ENCODE data around the gene GTF2E1. TPM values are rescaled to one million over a fixed set of nuclear protein-coding genes. Genes with fewer than 3 reads are reported as not detected.
A peak's percentile ranks its signal among the peaks of the same experiment; 100 is the strongest.

Gene GTF2E1
- polyA plus RNA-seq, 2 of the 4 experiments (the other 2 are of a cell fraction), result 18.6 to 26.8 TPM

GRCh38 chr3:120769436-120769835 lies 26.9 kb downstream of the GTF2E1 start:
- no peak for ATAC-seq
- DNase-seq (ENCODE audit: low read depth in 1 of 2, low spot score in 1 of 2), result no peak
- Histone ChIP-seq H3K4me2 (no peak overlapping the region), H3K4me3 (no peak overlapping the region), H3K4me1 (peaks cover 24% of the 10 kb centered on the region), H3K9me3 (no peaks in the 10 kb centered on the region), H3K27ac (no peak overlapping the region)
- TF ChIP-seq RCOR1 (IDR thresholded peaks at IDR 0.05; ENCODE audit: low read depth, low read length), result no peak
- TF ChIP-seq, protein P1, sequence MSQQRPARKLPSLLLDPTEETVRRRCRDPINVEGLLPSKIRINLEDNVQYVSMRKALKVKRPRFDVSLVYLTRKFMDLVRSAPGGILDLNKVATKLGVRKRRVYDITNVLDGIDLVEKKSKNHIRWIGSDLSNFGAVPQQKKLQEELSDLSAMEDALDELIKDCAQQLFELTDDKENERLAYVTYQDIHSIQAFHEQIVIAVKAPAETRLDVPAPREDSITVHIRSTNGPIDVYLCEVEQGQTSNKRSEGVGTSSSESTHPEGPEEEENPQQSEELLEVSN (IDR thresholded peaks at IDR 0.05; ENCODE audit: borderline replicate concordance, low read depth), result no peak
- FAIRE-seq, result peak; percentile 18
- 91% methylated on average over 2 of the region's 2 CpGs for WGBS (ENCODE audit: missing lambda C conversion rate)
- ChIA-PET POLR2A (no interaction called here), CTCF (interaction anchor here (0.9 kb wide), 1 partner anchor 21 kb away, joined by 3 read pairs; no protein-coding TSS in a partner anchor)

DNA sequence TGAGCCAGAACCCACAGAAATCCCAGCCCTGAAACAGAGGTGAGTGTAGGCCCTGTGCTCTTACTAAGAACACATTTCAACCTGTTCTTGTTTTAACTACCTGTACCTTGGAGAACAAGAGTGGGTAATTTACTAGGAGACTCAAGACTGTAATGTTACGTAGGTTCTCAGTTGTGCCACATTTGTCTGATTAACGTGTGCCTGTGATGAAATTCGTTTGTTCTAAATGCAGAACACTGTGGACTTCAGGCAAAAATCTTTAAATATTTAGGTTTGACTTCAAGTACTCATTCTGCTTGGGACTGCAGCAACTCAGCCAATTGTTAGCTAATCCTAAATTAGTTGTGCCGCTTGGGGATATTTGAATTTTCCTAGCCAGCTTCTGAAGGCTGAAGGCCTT lies 28.3 kb downstream of the GTF2E1 start:
- ChIA-PET CTCF (interaction anchor here (1.2 to 1.3 kb wide), 2 partner anchors 10 to 24 kb away, joined by 3 to 4 read pairs; no protein-coding TSS in a partner anchor), POLR2A (no interaction called here)
- 81% methylated on average over 4 of the region's 4 CpGs for WGBS (ENCODE audit: missing lambda C conversion rate)
- no peak for ATAC-seq
- Histone ChIP-seq H3K4me3 (no peak overlapping the region), H3K9me3 (no peaks in the 10 kb centered on the region), H3K27ac (no peak overlapping the region), H3K4me2 (no peak overlapping the region), H3K4me1 (peaks cover 24% of the 10 kb centered on the region)
- FAIRE-seq, result no peak
- TF ChIP-seq NR3C1 (IDR thresholded peaks at IDR 0.05) (no peak), POLR2A (IDR thresholded peaks at IDR 0.05; ENCODE audit: low read length) (no peak), ZC3H11A (IDR thresholded peaks at IDR 0.05) (no peak), SMC3 (IDR thresholded peaks at IDR 0.05) (no peak), BHLHE40 (IDR thresholded peaks at IDR 0.05; ENCODE audit: low read depth, low read length) (no peak), FOSB (CRISPR knock-in tag; IDR thresholded peaks at IDR 0.05) (no peak), CBX8 (IDR thresholded peaks at IDR 0.05) (no peak), ZNF302 (CRISPR knock-in tag; IDR thresholded peaks at IDR 0.05) (no peak), TFCP2L1 (CRISPR knock-in tag; IDR thresholded peaks at IDR 0.05) (no peak), HOXB13 (CRISPR knock-in tag; IDR thresholded peaks at IDR 0.05; ENCODE audit: low read depth) (no peak), ZFP36 (IDR thresholded peaks at IDR 0.05; ENCODE audit: borderline replicate concordance, partially characterized antibody) (no peak)
- TF ChIP-seq, protein P2, sequence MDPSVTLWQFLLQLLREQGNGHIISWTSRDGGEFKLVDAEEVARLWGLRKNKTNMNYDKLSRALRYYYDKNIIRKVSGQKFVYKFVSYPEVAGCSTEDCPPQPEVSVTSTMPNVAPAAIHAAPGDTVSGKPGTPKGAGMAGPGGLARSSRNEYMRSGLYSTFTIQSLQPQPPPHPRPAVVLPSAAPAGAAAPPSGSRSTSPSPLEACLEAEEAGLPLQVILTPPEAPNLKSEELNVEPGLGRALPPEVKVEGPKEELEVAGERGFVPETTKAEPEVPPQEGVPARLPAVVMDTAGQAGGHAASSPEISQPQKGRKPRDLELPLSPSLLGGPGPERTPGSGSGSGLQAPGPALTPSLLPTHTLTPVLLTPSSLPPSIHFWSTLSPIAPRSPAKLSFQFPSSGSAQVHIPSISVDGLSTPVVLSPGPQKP (IDR thresholded peaks at IDR 0.05; ENCODE audit: low read depth, low read length), result no peak
- TF ChIP-seq, protein P3, sequence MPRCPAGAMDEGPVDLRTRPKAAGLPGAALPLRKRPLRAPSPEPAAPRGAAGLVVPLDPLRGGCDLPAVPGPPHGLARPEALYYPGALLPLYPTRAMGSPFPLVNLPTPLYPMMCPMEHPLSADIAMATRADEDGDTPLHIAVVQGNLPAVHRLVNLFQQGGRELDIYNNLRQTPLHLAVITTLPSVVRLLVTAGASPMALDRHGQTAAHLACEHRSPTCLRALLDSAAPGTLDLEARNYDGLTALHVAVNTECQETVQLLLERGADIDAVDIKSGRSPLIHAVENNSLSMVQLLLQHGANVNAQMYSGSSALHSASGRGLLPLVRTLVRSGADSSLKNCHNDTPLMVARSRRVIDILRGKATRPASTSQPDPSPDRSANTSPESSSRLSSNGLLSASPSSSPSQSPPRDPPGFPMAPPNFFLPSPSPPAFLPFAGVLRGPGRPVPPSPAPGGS (IDR thresholded peaks at IDR 0.05), result no peak
- TF ChIP-seq, protein P4, sequence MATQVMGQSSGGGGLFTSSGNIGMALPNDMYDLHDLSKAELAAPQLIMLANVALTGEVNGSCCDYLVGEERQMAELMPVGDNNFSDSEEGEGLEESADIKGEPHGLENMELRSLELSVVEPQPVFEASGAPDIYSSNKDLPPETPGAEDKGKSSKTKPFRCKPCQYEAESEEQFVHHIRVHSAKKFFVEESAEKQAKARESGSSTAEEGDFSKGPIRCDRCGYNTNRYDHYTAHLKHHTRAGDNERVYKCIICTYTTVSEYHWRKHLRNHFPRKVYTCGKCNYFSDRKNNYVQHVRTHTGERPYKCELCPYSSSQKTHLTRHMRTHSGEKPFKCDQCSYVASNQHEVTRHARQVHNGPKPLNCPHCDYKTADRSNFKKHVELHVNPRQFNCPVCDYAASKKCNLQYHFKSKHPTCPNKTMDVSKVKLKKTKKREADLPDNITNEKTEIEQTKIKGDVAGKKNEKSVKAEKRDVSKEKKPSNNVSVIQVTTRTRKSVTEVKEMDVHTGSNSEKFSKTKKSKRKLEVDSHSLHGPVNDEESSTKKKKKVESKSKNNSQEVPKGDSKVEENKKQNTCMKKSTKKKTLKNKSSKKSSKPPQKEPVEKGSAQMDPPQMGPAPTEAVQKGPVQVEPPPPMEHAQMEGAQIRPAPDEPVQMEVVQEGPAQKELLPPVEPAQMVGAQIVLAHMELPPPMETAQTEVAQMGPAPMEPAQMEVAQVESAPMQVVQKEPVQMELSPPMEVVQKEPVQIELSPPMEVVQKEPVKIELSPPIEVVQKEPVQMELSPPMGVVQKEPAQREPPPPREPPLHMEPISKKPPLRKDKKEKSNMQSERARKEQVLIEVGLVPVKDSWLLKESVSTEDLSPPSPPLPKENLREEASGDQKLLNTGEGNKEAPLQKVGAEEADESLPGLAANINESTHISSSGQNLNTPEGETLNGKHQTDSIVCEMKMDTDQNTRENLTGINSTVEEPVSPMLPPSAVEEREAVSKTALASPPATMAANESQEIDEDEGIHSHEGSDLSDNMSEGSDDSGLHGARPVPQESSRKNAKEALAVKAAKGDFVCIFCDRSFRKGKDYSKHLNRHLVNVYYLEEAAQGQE (IDR thresholded peaks at IDR 0.05), result no peak
- no peak for DNase-seq (ENCODE audit: low read depth in 1 of 2, low spot score in 1 of 2)

- 54% methylated on average over 2 of the region's 2 CpGs for WGBS (ENCODE audit: missing lambda C conversion rate)
- CTCF ChIA-PET, result interaction anchor here (0.5 to 2.1 kb wide), 3 partner anchors 9 to 884 kb away, joined by 4 to 13 read pairs (median 4); no protein-coding TSS in a partner anchor
- FAIRE-seq, result no peak
These were observed 29.5 kb downstream of the GTF2E1 start for GRCh38 chr3:120772081-120772480.

More at GRCh38 chr3:120772081-120772480, 29.5 kb downstream of the GTF2E1 start:
- H3K4me1 ChIP-seq, result peaks cover 12% of the 10 kb centered on the region
- POLR2A ChIA-PET, result no interaction called here
- H3K4me3 ChIP-seq, result no peak overlapping the region
- H3K27ac ChIP-seq, result no peak overlapping the region
- no peaks in the 10 kb centered on the region for H3K9me3 ChIP-seq
- TF ChIP-seq BHLHE40 (IDR thresholded peaks at IDR 0.05; ENCODE audit: low read depth, low read length) (no peak), NPAS2 (CRISPR knock-in tag; IDR thresholded peaks at IDR 0.05; ENCODE audit: borderline replicate concordance) (no peak), TP53 (CRISPR knock-in tag; IDR thresholded peaks at IDR 0.05) (no peak), JUN (IDR thresholded peaks at IDR 0.05) (no peak), CBX8 (IDR thresholded peaks at IDR 0.05) (no peak), MAZ (IDR thresholded peaks at IDR 0.05; ENCODE audit: borderline replicate concordance, low read depth, low read length) (no peak), KDM5A (IDR thresholded peaks at IDR 0.05) (no peak), HOXA7 (CRISPR knock-in tag; IDR thresholded peaks at IDR 0.05) (no peak), RFX5 (IDR thresholded peaks at IDR 0.05) (no peak)
- TF ChIP-seq, protein P3 (IDR thresholded peaks at IDR 0.05), result no peak
- no peak overlapping the region for H3K4me2 ChIP-seq
- ATAC-seq, result no peak
- no peak for DNase-seq (ENCODE audit: low read depth in 1 of 2, low spot score in 1 of 2)

Measured in A549 (cell line).